ENCODE results near the gene FAM120B.

DNA sequence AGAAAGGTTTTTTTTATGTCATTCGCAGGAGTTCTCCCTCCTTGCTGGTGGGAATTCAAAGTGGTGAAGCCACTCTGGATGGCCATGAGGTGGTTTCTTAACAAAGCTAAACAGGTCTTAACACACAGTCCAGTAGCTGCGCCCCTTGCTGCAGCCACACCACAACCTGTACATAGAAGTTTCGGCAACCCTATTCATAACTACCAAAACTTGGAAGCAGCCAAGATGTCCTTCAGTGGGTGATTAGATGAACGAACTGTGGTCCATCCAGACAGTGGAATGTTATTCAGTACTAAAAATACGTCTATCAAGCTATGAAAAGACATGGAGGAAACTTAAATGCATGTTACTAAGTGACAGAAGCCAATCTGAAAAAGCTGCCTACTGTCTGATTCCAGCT is 78.9 kb downstream of the FAM120B start:
- TF ChIP-seq GATA2 (IDR thresholded peaks at IDR 0.05; ENCODE audit: low read depth, low read length): no peak
- no peak for TF ChIP-seq GATA3 (IDR thresholded peaks at IDR 0.05; ENCODE audit: low read depth, low read length)

All from SH-SY5Y (cell line).